ENCODE results near the gene AHNAK2. TPM values are rescaled to one million over a fixed set of nuclear protein-coding genes. Genes with fewer than 3 reads are reported as not detected.

AHNAK2 gene
- total RNA-seq, 6 donors from 2014 or later: 4.3 to 48.0 (median 12.9) TPM

DNA sequence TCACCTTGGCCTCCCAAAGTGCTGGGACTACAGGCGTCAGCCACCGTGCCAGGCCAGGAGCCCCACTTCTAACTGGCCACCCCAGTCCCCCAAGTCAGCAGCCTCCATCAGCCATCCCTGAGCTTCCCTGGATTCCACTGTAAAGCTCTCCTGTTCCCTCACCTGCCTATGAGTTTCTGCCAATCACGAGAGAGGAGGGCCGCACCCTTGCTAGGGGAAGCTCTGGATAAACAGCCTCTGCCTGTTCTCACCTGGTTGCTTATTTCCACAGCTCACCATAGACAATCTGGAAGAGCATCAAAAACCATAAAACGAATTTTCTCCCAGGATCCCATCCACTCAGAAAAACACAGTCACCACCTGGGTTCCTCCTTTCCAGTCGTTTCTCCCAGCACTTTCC, 37.7 kb upstream of the AHNAK2 start:
- TF ChIP-seq POLR2AphosphoS5 (IDR thresholded peaks at IDR 0.05): no peak
- TF ChIP-seq EP300 (IDR thresholded peaks at IDR 0.05): no peak
- TF ChIP-seq, protein P1, sequence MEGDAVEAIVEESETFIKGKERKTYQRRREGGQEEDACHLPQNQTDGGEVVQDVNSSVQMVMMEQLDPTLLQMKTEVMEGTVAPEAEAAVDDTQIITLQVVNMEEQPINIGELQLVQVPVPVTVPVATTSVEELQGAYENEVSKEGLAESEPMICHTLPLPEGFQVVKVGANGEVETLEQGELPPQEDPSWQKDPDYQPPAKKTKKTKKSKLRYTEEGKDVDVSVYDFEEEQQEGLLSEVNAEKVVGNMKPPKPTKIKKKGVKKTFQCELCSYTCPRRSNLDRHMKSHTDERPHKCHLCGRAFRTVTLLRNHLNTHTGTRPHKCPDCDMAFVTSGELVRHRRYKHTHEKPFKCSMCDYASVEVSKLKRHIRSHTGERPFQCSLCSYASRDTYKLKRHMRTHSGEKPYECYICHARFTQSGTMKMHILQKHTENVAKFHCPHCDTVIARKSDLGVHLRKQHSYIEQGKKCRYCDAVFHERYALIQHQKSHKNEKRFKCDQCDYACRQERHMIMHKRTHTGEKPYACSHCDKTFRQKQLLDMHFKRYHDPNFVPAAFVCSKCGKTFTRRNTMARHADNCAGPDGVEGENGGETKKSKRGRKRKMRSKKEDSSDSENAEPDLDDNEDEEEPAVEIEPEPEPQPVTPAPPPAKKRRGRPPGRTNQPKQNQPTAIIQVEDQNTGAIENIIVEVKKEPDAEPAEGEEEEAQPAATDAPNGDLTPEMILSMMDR (IDR thresholded peaks at IDR 0.05): no peak
- no peak for TF ChIP-seq POLR2A (IDR thresholded peaks at IDR 0.05)
- Histone ChIP-seq H3K36me3 (peaks cover 0 to 9% (median 7%) of the 10 kb centered on the region in 4 donors), H3K27me3 (no peaks in the 10 kb centered on the region), H3K4me3 (no peak overlapping the region), H3K27ac (no peak overlapping the region), H3K4me1 (peaks cover 19 to 28% (median 24%) of the 10 kb centered on the region in 4 donors), H3K9me3 (no peaks in the 10 kb centered on the region)
- WGBS, 2 donors: 83 to 91% methylated on average over 6 of the region's 6 CpGs
- no peak for DNase-seq
- no peak for ATAC-seq (ENCODE audit: low FRiP score in 2 of 2)

DNA sequence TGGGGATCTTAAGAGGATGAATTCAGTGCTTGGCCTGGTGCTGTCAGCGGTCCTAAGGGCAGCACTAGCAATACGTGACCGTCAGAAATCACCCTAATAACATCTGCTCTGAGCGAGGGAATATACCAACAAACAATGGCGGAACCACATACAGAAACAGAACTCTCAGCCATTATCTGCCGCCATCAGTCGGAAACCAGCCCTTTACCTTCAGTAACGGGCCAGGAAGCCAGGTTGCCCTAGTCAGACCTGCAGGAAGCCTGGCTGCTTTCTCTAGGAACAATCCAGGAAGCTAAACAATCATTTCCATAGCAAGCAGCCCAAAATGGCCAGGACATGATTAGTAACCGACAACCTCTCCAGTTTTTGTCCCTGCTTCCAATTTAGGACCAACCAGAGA, 37.1 kb upstream of the AHNAK2 start:
- ATAC-seq (ENCODE audit: low FRiP score in 2 of 2) (no peak), DNase-seq (no peak)
- Histone ChIP-seq H3K27me3 (no peaks in the 10 kb centered on the region), H3K36me3 (peaks cover 0 to 16% (median 9%) of the 10 kb centered on the region in 4 donors), H3K9me3 (no peaks in the 10 kb centered on the region), H3K4me3 (no peak overlapping the region), H3K4me1 (peaks cover 19 to 25% (median 23%) of the 10 kb centered on the region in 4 donors), H3K27ac (no peak overlapping the region)
- WGBS, 2 donors: 84% methylated on average over 9 of the region's 9 CpGs
- TF ChIP-seq, protein P1 (IDR thresholded peaks at IDR 0.05): no peak
- no peak for TF ChIP-seq EP300 (IDR thresholded peaks at IDR 0.05)
- TF ChIP-seq POLR2A (IDR thresholded peaks at IDR 0.05): no peak
- TF ChIP-seq POLR2AphosphoS5 (IDR thresholded peaks at IDR 0.05): no peak

DNA sequence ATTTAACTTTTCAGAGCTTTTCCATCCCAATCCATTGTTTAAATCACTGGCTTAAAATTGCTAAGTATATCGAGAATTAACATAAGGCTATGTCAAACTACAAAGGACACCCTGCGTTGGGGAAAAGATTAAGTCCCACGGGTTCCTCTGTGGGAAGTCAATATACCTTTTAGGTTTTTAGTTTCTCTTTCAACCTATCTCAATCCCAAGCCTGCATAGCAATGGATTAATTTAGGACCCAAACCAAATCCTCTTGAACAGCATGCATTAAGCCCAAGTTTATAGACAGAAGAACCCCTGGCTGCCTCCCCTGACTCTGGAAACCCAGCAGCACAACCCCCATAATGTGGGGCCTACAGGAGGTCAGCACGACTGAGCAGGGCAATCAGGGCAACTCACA, 36.5 kb upstream of the AHNAK2 start:
- no peak overlapping the region for H3K27ac ChIP-seq
- no peak for TF ChIP-seq POLR2AphosphoS5 (IDR thresholded peaks at IDR 0.05)
- no peak for TF ChIP-seq EP300 (IDR thresholded peaks at IDR 0.05)
- no peak for TF ChIP-seq POLR2A (IDR thresholded peaks at IDR 0.05)
- TF ChIP-seq, protein P1 (IDR thresholded peaks at IDR 0.05): no peak
- no peaks in the 10 kb centered on the region for H3K27me3 ChIP-seq
- DNase-seq (no peak), ATAC-seq (ENCODE audit: low FRiP score in 2 of 2) (no peak)
- WGBS, 2 donors: 68 to 76% methylated on average over 4 of the region's 4 CpGs
- H3K4me3 ChIP-seq: no peak overlapping the region
- H3K36me3 ChIP-seq: peaks cover 0 to 22% (median 14%) of the 10 kb centered on the region in 4 donors
- H3K4me1 ChIP-seq: peaks cover 13 to 19% (median 17%) of the 10 kb centered on the region in 4 donors
- no peaks in the 10 kb centered on the region for H3K9me3 ChIP-seq

DNA sequence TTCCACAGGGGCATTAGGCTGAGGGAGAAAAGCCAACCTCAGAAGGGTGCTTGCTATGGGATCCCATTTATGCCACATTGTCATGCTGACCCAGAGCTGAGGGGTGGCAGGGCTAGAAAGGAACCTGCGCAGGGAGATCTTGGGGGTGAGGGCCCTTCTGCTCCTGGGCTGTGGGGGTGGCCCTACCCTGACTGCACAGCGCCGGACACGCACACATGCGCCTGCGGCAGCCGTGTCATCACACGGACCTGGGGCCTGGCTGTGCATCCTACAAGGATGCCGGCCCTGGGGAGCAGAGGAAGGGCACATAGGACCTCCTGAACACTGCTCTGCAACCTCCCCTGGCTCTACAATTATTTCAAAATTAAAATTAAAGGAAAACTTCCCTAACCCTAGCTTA, 35.9 kb upstream of the AHNAK2 start:
- H3K4me1 ChIP-seq: peaks cover 7 to 13% (median 11%) of the 10 kb centered on the region in 4 donors
- peaks cover 0 to 27% (median 17%) of the 10 kb centered on the region in 4 donors for H3K36me3 ChIP-seq
- WGBS, 2 donors: 90% methylated on average over 2 to 9 of the region's 9 CpGs
- no peaks in the 10 kb centered on the region for H3K27me3 ChIP-seq
- TF ChIP-seq, protein P1 (IDR thresholded peaks at IDR 0.05): no peak
- TF ChIP-seq POLR2AphosphoS5 (IDR thresholded peaks at IDR 0.05): no peak
- no peak for TF ChIP-seq EP300 (IDR thresholded peaks at IDR 0.05)
- TF ChIP-seq POLR2A (IDR thresholded peaks at IDR 0.05): no peak
- H3K4me3 ChIP-seq: no peak overlapping the region
- DNase-seq (no peak), ATAC-seq (ENCODE audit: low FRiP score in 2 of 2) (no peak)
- H3K9me3 ChIP-seq: no peaks in the 10 kb centered on the region
- no peak overlapping the region for H3K27ac ChIP-seq

DNA sequence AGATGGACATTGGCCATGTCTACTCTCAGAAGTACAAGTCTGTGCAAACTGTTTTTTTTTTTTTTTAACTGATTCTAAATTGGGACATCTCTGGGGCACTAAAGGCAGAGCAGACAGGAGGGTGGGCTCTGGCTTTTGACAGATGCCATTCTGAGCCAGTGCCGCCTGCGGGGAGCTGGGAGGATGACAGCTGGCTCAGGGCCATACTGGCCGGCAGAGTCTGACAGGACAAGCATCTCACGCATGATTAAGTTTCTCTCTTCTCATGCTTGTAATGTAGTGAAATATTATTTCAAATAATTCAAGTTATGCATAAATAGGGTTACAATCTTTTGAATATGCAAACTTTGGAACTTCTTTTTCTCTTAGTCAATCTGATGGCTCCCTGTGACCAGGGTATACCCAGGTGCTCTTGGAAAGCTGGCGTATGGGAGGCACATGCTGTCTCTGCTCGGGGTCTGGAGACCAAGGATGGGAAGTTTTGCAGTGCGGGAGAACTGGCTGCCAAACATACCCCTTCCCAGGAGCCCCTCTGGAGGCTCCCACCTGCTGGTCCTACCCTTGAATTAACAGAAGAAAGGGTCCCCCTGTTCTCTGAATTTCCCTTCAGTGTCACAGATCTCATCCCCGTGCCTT, 35.1 kb upstream of the AHNAK2 start:
- no peak for TF ChIP-seq POLR2AphosphoS5 (IDR thresholded peaks at IDR 0.05)
- no peak for TF ChIP-seq POLR2A (IDR thresholded peaks at IDR 0.05)
- TF ChIP-seq, protein P1 (IDR thresholded peaks at IDR 0.05): no peak
- TF ChIP-seq EP300 (IDR thresholded peaks at IDR 0.05): no peak
- 66 to 69% methylated on average over 8 of the region's 8 CpGs for WGBS, 2 donors
- DNase-seq: no peak
- Histone ChIP-seq H3K27ac (no peak overlapping the region), H3K27me3 (no peaks in the 10 kb centered on the region), H3K4me1 (peaks cover 4 to 10% (median 6%) of the 10 kb centered on the region in 4 donors), H3K36me3 (peaks cover 0 to 30% (median 20%) of the 10 kb centered on the region in 4 donors), H3K9me3 (no peaks in the 10 kb centered on the region), H3K4me3 (no peak overlapping the region)
- ATAC-seq (ENCODE audit: low FRiP score in 2 of 2): no peak

Data from upper lobe of left lung (tissue), 6 donors.